GM12873 (cell line): Measurements from ENCODE around the gene SUMF1.
A peak's percentile ranks its signal among the peaks of the same experiment; 100 is the strongest.

Experiments used
- CTCF ChIP-seq: IDR thresholded peaks from 2 replicates; pipeline ENCODE4 v1.5.1; 2012; ENCODE audit warnings: low read depth, mild to moderate bottlenecking, moderate library complexity, low read length, control low read depth; ENCODE audit not compliant: insufficient read depth; ENCODE audit errors: missing control alignments

The SUMF1 gene

GRCh38 chr3:4343258-4343657, 123.8 kb downstream of the SUMF1 start:
- no peak for TF ChIP-seq CTCF

DNA sequence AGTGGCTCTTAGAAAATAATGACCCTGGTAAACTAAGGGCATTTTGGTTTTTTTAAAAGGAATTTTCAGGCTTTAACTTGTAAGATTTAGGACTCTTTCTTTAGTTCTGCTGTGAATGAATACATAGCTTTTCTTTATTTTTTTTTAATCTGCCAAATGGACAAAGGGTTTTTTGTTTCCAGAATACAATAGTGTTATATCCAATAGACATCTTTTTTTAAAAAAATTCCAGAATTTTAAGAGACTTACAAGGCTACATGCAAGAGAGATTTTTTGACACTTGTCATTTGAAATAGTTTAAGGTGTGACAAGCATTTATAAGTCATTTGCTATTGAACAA, 125.8 kb downstream of the SUMF1 start:
- TF ChIP-seq CTCF: no peak

GRCh38 chr3:4340411-4341335, 126.4 kb downstream of the SUMF1 start:
- TF ChIP-seq CTCF: no peak

DNA sequence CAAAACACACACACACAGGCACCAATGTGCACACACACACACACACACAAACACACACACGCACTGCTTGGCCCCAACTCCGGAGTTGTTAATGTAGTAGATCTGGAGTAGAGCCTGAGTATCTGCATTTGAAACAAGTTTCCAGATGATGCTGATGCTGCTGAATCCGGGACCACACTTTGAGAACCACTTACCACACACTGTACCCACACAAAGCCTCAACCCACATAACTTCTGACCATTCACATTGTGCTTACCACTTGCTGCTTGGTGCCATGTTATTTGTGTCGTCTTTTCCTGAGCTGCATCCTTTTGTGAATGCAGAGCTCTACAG, 127.0 kb downstream of the SUMF1 start:
- TF ChIP-seq CTCF: no peak

- peak; percentile 6 for TF ChIP-seq CTCF
Measured at GRCh38 chr3:4338751-4339150, 128.3 kb downstream of the SUMF1 start.

DNA sequence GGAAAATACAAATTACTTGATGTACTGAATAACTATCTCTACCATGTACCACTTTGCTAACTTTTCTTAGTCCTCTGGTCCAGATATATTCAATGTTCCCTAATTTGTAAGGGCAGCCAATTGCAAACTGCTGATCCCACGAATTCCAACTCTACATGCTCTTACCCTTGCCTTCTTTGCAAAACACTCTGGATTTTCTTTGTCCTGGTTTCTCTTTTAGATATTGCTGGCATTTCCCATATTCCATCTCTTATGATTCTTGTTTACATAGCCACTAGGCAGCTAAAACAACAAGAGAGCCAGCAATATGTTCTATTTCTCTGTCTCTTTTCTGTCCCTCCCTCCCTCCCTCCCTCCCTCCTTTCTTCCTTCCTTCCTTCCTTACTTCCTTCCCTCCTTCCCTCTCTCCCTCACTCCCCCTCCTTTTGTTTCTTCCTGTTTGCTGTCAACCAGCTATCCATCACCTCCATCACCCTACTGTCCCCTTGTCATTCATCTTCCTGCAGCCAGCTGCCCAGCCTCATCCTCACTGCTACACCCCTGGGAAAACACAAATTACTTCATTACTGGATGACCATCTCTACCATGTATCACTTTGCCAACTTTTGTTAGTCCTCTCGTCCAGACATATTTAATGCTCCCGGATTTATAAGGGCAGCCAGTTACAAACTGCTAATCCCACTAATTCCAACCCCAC, 130.1 kb downstream of the SUMF1 start:
- no peak for TF ChIP-seq CTCF

- TF ChIP-seq CTCF: no peak
Measured at GRCh38 chr3:4335840-4336562, 131.1 kb downstream of the SUMF1 start.
